ENCODE measurements around the gene SLC66A1.

GRCh38 chr1:19325368-19325957, 13.3 kb downstream of the SLC66A1 start:
- TF ChIP-seq CTCF (conservative IDR thresholded peaks at IDR 0.05; ENCODE audit: low read length) (no peak), EZH2phosphoT487 (IDR thresholded peaks at IDR 0.05; ENCODE audit: borderline replicate concordance) (no peak)

All from Loucy (cell line).